Epithelial cell of proximal tubule (primary cell): Measurements from ENCODE around the gene SMIM33. TPM values are rescaled to one million over a fixed set of nuclear protein-coding genes. Genes with fewer than 3 reads are reported as not detected.
"Not testable (repeated sequence)": the region's sequence is repeated elsewhere in the genome, so short reads cannot be mapped to it uniquely, and the experiment has no call there.

Source experiments
- DNase-seq: peaks from one replicate; pipeline ENCODE4 v3.0.0-alpha.2; 2011; ENCODE audit warnings: low read depth
- H3K4me3 ChIP-seq: 2 replicates; pipeline ENCODE4 v1.5.1; 2011; ENCODE audit warnings: low read depth, mild to moderate bottlenecking, low read length
- total RNA-seq: library from RNA; depleted of rRNA; stranded (reverse); fragments of >200 nt; gene quantifications from 2 replicates; pipeline ENCODE4 v1.2.3, GENCODE V29; 2015
- TF ChIP-seq, protein P1 (sequence below): conservative IDR thresholded peaks from 2 replicates; pipeline ENCODE4 v1.5.1; 2012; ENCODE audit warnings: low read depth, mild to moderate bottlenecking, low read length

SMIM33 gene
- total RNA-seq, 1 donor from 2014 or later = not detected

DNA sequence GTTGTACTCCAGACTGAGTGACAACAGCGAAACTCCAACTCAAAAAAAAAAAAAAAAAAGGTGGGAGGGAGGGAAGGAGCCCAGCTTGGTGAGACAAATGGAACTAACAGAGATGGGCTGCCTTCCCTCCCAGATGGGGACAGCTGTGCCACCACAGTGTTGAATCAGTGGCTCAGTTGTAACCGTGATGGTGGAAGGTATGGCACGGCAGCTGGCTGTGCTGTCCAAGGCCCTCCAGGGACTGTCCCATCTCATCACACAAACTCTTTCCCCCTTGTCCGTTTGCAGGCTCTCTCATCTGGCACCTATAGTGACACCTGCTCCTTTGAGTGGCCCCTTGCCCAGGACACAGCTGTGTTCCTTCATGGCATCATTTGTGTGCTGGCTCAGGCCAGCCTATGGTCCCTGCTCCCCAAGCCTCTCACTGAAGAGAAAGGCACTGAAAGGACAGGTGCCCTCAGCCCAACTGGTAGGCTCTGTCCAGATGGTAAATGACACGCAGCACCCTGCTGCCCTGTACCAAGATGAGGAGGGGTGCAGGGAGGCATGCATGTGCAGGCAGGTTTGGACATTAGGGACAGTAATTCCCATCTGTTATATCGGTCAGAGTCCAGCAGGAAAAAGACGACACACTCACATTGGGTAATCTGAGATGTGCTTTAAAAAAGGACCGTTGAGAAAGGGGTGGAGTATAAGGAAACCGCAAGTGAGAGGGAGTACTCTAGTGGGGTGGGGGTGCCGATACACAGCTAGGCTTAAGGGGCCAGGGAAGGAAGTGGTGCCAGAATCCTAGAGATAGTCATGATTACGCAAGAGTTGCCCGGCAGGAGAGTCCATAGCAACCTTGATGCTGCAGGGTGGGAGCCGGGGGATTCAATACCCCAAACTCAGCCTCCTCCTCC lies 4.3 kb downstream of the SMIM33 start:
- TF ChIP-seq, protein P1, sequence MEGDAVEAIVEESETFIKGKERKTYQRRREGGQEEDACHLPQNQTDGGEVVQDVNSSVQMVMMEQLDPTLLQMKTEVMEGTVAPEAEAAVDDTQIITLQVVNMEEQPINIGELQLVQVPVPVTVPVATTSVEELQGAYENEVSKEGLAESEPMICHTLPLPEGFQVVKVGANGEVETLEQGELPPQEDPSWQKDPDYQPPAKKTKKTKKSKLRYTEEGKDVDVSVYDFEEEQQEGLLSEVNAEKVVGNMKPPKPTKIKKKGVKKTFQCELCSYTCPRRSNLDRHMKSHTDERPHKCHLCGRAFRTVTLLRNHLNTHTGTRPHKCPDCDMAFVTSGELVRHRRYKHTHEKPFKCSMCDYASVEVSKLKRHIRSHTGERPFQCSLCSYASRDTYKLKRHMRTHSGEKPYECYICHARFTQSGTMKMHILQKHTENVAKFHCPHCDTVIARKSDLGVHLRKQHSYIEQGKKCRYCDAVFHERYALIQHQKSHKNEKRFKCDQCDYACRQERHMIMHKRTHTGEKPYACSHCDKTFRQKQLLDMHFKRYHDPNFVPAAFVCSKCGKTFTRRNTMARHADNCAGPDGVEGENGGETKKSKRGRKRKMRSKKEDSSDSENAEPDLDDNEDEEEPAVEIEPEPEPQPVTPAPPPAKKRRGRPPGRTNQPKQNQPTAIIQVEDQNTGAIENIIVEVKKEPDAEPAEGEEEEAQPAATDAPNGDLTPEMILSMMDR = no peak
- no peak overlapping the region for H3K4me3 ChIP-seq
- DNase-seq = no peak

DNA sequence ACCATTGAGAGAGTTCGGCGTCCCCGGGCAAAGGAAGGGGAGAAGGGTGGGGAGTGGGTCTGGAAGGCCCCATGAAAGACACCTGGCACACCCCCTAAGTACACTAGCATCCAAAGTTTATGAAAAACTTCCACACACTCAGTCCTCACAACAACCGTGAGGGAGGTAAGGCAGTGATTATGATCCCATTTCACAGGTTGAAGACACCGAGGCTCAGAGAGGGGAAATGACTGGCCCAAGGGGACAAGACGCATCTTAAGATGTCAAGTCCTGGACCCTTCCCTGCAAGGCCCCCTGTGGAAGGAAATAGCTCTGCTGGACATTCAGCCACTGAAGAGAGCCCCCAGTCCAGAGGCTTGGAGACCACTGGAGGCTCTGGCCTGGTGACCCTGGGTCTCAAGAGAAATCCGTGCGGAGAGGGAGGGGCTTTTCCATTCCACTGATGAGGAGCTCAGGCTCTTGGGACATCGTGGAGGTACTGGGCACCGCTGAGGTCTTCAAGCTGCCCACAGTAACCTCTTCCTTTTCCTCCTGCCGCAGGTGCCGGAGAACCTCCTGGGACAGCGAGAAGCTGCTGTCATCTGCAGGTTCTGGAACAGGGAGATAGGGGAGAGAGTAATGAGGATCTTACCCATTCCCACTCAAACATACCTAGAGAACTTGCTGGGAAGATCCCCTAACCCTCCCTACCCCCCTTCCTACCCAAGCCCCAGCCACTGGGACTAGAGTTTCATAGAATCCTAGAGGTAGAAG lies 5.2 kb downstream of the SMIM33 start:
- H3K4me3 ChIP-seq = no peak overlapping the region
- DNase-seq = no peak
- TF ChIP-seq, protein P1 = no peak

DNA sequence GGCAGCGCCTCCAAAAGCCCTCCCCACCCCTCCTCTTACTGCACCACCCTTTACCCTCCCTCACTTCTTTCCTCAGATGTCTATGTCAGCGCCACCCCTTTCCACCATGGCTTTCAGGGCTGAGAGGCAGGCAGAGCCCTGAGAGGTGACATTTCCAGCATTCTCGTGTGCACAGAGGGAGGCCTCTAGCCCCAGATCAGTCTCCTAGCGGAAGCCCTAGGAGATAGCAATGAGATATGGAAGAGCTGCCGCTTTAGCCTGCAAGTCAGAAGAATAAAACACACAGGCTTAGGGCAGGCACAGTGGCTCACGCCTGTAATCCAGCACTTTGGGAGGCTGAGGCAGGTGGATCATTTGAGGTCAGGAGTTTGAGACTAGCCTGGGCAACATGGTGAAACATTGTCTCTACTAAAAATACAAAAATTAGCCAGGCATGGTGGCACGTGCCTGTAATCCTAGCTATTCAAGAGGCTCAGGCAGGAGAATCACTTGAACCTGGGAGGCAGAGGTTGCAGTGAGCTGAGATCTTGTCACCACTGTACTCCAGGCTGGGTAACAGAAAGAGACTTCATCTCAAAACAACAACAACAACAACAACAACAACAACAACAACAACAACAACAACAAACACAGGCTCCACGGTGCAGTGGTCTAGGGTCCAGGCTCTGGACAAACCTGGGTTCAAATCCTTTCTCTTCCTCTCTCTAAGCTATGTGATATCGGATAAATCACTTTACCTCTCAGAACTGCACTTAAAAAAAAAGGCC lies 8.0 kb downstream of the SMIM33 start:
- DNase-seq, H3K4me3 ChIP-seq: not testable (repeated sequence)

DNA sequence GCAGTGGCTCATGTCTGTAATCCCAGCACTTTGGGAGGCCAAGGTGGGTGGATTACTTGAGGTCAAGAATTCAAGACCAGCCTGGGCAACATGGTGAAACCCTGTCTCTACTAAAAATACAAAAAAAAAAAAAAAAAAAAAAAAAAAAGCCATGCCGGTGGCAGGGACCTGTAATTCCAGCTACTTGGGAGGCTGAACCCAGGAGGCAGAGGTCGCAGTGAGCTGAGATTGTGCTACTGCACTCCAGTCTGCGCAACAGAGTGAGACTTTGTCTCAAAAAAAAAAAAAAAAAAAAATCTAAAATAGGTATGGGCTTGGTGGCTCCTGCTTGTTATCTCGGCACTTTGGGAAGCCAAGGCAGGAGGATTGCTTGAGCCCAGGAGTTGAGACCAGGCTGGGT lies 8.9 kb downstream of the SMIM33 start:
- DNase-seq, H3K4me3 ChIP-seq: not testable (repeated sequence)

DNA sequence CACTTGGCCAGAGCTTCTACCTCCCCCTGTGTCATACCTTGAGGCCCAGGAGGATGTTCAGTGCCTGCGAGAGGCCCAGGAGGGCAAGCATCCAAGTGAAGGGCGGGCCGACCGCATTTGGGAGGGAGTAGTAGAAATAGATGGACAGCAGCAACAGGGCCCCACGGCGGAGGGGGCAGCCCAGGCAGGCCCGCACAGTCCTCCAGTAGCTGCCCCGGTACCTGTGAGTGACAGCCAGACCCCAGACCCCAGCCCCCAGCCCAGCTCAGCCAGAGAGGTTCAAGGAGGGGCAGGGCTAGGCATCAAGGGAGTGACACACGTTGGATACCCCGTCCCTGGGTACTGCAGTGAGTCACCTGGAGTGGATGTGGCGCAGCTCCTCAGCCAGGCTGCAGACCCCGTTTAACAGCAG lies 10.3 kb downstream of the SMIM33 start:
- H3K4me3 ChIP-seq = no peak overlapping the region
- TF ChIP-seq, protein P1 = no peak
- no peak for DNase-seq

DNA sequence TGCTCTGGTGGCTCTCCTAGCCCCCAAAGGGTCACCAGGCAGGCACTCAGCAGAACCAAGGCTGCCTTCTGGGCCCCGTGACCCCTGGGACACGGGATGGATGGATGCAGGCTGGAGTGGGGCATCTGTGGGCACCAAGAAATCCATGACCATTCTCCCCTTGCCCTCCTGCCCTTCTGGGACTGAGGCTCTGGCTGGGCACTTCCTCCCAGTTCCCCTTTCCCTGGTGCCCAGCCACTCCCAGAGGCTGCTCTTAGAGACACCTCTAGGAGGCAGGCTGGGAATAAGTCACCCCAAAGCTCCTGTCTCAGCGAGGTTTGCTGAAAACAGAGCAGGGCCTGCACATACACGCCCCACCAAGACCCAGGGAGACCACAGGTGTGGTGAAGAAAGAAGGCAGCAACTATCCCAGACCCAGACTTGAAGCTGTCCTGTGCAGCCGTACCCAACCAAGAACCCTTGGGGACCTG lies 10.8 kb downstream of the SMIM33 start:
- no peak for DNase-seq
- TF ChIP-seq, protein P1 = no peak
- H3K4me3 ChIP-seq = peak overlapping the region; percentile 42

DNA sequence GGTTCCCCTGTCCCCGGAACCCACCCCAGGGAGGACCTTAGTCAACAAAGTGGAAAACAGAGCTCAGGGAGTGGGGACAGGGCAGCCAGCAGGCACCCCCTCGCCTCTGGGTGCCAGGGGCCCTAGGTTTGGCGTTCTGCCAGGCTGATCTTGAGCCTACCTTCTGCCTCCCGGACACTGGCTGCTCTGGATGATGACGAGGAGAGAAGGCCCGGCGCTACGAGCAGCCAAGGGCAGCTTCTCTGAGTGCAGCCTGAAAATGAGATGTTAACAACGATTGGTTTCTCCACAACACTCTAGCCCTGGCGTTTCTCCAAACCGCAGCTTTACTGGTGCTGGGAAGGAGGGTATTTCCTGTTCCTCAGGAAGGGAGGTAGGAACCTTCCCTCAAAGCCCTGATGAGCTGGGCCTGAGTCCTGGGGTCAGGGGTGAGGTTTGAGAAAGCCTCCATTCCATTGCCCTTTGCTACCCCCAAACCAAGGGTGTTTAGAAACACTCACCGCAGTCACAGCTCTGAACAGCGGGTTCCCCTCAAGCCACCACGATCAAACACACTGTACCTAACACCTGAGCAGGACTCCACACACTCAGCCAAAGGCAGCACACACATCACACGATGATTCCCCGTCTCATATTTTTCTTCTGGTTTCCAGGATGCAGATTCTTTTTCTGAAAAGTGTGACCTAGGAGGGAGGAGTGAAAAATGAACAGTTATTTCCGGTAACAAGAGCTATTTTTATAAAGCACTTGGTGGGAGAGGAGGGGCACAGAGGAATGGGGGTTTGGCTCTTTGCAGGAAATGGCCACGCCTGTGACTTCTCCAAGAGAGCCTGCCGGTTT lies 11.5 kb downstream of the SMIM33 start, which contains the start of gene STING1:
STING1 (minus strand) TSS at position 709 of the 840 bp plus-strand sequence. CDS start 1,054 bp downstream, outside the sequence.
- TF ChIP-seq, protein P1 = no peak
- H3K4me3 ChIP-seq = peak within 1 kb of the TSS; percentile 42
- peak; percentile 63 for DNase-seq

DNA sequence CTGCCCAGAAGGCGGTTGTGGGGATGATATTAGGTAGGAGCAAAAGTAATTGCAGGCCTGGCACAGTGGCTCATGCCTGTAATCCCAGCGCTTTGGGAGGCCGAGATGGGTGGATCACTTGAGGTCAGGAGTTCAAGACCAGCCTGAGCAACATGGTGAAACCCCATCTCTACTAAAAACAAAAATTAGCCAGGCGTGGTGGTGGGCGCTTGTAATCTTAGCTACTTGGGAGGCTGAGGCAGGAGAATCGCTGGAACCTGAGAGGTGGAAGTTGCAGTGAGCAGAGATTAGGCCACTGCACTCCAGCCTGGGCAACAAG lies 12.0 kb downstream of the SMIM33 start:
- not testable (repeated sequence) for H3K4me3 ChIP-seq, DNase-seq
